BJ (cell line): Measurements from ENCODE around the gene TPRX1. TPM values are rescaled to one million over a fixed set of nuclear protein-coding genes. Genes with fewer than 3 reads are reported as not detected.
"Not testable (repeated sequence)": the region's sequence is repeated elsewhere in the genome, so short reads cannot be mapped to it uniquely, and the experiment has no call there.

Experiments used
- CTCF ChIA-PET: fragments of 350-600 bp; formaldehyde crosslinking; extraction: SDS; loops from one replicate; lab custom pipeline; 2021; ENCODE audit warnings: antibody characterized with exemption, inconsistent platforms; lab: Yijun Ruan, JAX
- POLR2A ChIA-PET: fragments of 300-600 bp; sonication (Branson Sonifier 250); formaldehyde crosslinking; extraction: SDS; loops from one replicate; lab custom pipeline; 2021; ENCODE audit warnings: antibody characterized with exemption; lab: Charles Lee
- DNase-seq: peaks from one replicate; pipeline ENCODE4 v3.0.0-alpha.2; 2011; ENCODE audit warnings: low read depth
- H3K27me3 ChIP-seq: 2 replicates; pipeline ENCODE4 v1.6.0; 2011; ENCODE audit warnings: low read length; ENCODE audit not compliant: control insufficient read depth, insufficient read depth
- H3K36me3 ChIP-seq: 2 replicates; pipeline ENCODE4 v1.5.1; 2011; ENCODE audit warnings: low read length; ENCODE audit not compliant: control insufficient read depth, insufficient read depth
- H3K4me3 ChIP-seq: 2 replicates; pipeline ENCODE4 v1.5.1; 2011; ENCODE audit warnings: low read depth, mild to moderate bottlenecking, control low read depth, low read length
- CTCF ChIP-seq: IDR thresholded peaks from 2 replicates; pipeline ENCODE4 v1.5.1; 2011; ENCODE audit warnings: low read depth, mild to moderate bottlenecking, control low read depth, inconsistent platforms, low read length, moderate library complexity; ENCODE audit not compliant: insufficient read depth
- polyA plus RNA-seq: library from polyadenylated mRNA; depleted of rRNA; stranded (reverse); fragments of >200 nt; gene quantifications from 2 replicates; pipeline ENCODE4 v1.2.3, GENCODE V29; 2011

The TPRX1 gene
- polyA plus RNA-seq, 1 experiment, result not detected

GRCh38 chr19:47824396-47824795, 20.0 kb upstream of the TPRX1 start:
- CTCF ChIA-PET, result interaction anchor here (1.3 kb wide), 1 partner anchor 10 kb away, joined by 6 read pairs; no protein-coding TSS in a partner anchor
- H3K4me3 ChIP-seq, result no peak overlapping the region
- no peak for DNase-seq
- TF ChIP-seq CTCF, result no peak
- no peaks in the 10 kb centered on the region for H3K36me3 ChIP-seq
- H3K27me3 ChIP-seq, result peaks cover 14% of the 10 kb centered on the region
- POLR2A ChIA-PET, result no interaction called here

GRCh38 chr19:47821460-47822020, 17.2 kb upstream of the TPRX1 start, which contains the start of gene CRX:
Gene CRX, plus strand, starts transcription at chr19:47821937. Its CDS starts 12,507 bp downstream, at chr19:47834444.
- TF ChIP-seq CTCF, result no peak
- Histone ChIP-seq H3K27me3 (peaks cover 15% of the 10 kb centered on the region), H3K36me3 (no peaks in the 10 kb centered on the region), H3K4me3 (no peak within 1 kb of the TSS)
- ChIA-PET POLR2A (no interaction called here), CTCF (interaction anchor here (0.9 kb wide), 1 partner anchor 15 kb away, joined by 4 read pairs; no protein-coding TSS in a partner anchor)
- DNase-seq, result no peak

DNA sequence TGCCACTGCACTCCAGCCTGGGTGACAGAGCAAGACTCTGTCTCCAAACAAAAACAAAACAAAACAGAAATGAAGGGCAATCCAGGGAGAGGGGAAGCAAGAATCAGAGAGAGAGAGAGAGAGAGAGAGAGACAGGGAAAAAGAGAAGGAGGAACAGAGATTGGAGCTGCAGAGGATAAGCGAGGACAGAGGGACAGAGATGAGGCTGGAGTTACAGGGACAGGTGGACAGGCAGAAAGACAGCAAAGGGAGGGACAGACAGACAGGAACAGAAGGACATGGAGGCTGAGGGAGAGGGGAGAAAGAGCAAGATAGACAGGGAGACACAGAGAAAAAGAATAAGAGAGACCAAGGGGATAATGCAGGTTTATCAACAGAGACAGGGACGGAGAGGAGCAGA, 16.1 kb upstream of the TPRX1 start:
- no peak for TF ChIP-seq CTCF
- no peak for DNase-seq
- H3K4me3 ChIP-seq, result no peak overlapping the region
- ChIA-PET POLR2A (no interaction called here), CTCF (interaction anchor here (0.6 to 2.2 kb wide), 2 partner anchors 15 to 43 kb away, joined by 3 to 7 read pairs; no protein-coding TSS in a partner anchor)
- H3K36me3 ChIP-seq, result no peaks in the 10 kb centered on the region
- peaks cover 15% of the 10 kb centered on the region for H3K27me3 ChIP-seq

- no peak for TF ChIP-seq CTCF
- ChIA-PET CTCF (interaction anchor here (0.6 to 2.2 kb wide), 2 partner anchors 15 to 44 kb away, joined by 3 to 7 read pairs; no protein-coding TSS in a partner anchor), POLR2A (no interaction called here)
- no peaks in the 10 kb centered on the region for H3K36me3 ChIP-seq
- no peak overlapping the region for H3K4me3 ChIP-seq
- DNase-seq, result no peak
- H3K27me3 ChIP-seq, result peaks cover 15% of the 10 kb centered on the region
These were observed 15.5 kb upstream of the TPRX1 start for GRCh38 chr19:47819858-47820257.

DNA sequence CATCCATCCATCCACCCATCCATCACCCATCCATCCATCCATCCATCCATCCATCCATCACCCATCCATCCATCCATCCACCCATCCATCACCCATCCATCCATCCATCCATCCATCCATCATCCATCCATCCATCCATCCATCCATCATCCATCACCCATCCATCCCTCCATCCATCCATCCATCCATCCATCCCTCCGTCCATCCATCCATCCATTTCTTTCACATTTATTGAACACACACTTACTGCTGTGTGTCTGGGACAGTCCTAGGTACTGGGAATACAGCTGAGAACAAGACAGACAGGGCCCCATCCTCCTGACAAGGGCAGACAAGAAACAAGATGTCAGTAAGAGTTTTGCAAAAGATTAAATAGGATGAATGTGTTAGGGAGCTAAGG, 13.9 kb upstream of the TPRX1 start:
- peaks cover 15% of the 10 kb centered on the region for H3K27me3 ChIP-seq
- H3K4me3 ChIP-seq, CTCF ChIA-PET, POLR2A ChIA-PET, H3K36me3 ChIP-seq, DNase-seq: not testable (repeated sequence)

DNA sequence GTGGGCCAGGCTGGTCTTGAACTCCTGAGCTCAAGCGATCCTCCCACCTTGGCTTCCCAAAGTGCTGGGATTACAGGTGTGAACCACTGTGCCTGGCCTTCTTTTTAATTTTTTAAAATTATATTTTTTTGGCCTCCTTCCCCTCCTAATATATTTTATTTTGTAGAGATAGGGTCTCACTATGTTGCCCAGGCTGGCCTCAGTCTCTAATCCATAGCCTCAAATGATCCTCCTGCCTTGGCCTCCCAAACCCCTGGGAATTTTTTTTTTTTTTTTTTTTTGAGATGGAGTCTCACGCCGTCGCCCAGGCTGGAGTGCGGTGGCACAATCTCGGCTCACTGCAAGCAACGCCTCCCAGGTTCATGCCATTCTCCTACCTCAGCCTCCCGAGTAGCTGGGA, 11.9 kb upstream of the TPRX1 start:
- CTCF ChIA-PET, result interaction anchor here (0.6 to 3.7 kb wide), 5 partner anchors 11 to 128 kb away, joined by 3 to 18 read pairs (median 3); no protein-coding TSS in a partner anchor
- H3K27me3 ChIP-seq, H3K36me3 ChIP-seq, H3K4me3 ChIP-seq, DNase-seq, POLR2A ChIA-PET: not testable (repeated sequence)
